ENCODE results near the gene HTRA3. TPM values are rescaled to one million over a fixed set of nuclear protein-coding genes. Genes with fewer than 3 reads are reported as not detected.

HTRA3 gene
- total RNA-seq, 1 donor from 2014 or later, result 1.6 TPM

DNA sequence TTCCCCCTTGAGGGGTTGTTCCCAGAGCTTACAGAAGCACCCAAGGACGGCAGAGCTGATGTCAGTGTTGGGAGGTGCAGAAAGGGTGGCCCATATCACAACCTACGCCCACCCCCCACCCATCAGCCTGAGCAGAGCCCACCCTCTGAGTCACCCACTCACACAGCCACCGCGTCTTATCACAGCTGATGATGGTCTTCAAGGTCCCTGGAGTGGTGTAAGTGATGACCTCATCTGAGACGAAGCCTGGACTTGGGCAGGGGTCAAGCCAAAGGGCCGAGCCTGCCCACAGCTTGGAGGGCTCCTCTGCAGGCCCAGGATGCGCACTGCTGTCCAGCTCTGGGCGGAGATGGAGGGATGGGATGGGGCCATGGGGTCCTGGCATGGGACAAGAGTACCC, 3.0 kb upstream of the HTRA3 start:
- H3K27me3 Mint-ChIP-seq (ENCODE audit: insufficient read depth, low read depth), result peaks cover 32% of the 10 kb centered on the region
- H3K4me3 Mint-ChIP-seq, result no peak overlapping the region
- no peaks in the 10 kb centered on the region for H3K36me3 ChIP-seq
- peak overlapping the region; percentile 35 for H3K27ac Mint-ChIP-seq
- H3K9me3 ChIP-seq (ENCODE audit: low read depth), result no peaks in the 10 kb centered on the region
- H4K20me1 ChIP-seq (ENCODE audit: low read depth), result no peaks in the 10 kb centered on the region
- no peak for DNase-seq (ENCODE audit: low spot score)
- H3K4me1 ChIP-seq, result no peaks in the 10 kb centered on the region
- TF ChIP-seq, protein P1, sequence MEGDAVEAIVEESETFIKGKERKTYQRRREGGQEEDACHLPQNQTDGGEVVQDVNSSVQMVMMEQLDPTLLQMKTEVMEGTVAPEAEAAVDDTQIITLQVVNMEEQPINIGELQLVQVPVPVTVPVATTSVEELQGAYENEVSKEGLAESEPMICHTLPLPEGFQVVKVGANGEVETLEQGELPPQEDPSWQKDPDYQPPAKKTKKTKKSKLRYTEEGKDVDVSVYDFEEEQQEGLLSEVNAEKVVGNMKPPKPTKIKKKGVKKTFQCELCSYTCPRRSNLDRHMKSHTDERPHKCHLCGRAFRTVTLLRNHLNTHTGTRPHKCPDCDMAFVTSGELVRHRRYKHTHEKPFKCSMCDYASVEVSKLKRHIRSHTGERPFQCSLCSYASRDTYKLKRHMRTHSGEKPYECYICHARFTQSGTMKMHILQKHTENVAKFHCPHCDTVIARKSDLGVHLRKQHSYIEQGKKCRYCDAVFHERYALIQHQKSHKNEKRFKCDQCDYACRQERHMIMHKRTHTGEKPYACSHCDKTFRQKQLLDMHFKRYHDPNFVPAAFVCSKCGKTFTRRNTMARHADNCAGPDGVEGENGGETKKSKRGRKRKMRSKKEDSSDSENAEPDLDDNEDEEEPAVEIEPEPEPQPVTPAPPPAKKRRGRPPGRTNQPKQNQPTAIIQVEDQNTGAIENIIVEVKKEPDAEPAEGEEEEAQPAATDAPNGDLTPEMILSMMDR (IDR thresholded peaks at IDR 0.05), result no peak
- TF ChIP-seq EZH2phosphoT487 (IDR thresholded peaks at IDR 0.05), result no peak
- TF ChIP-seq EZH2 (IDR thresholded peaks at IDR 0.05), result no peak
- H3K9ac ChIP-seq, result no peak overlapping the region
- H3F3A ChIP-seq (ENCODE audit: low read depth), result no peaks in the 10 kb centered on the region
- H3K4me3 ChIP-seq, result no peak overlapping the region
- H3K36me3 Mint-ChIP-seq, result no peaks in the 10 kb centered on the region
- no peak overlapping the region for H3K27ac ChIP-seq
- H2AFZ ChIP-seq (replicated peaks), result no peak overlapping the region
- H3K79me2 ChIP-seq (ENCODE audit: low read depth), result no peaks in the 10 kb centered on the region
- H3K27me3 ChIP-seq, result peaks cover 32% of the 10 kb centered on the region
- H3K9me3 Mint-ChIP-seq, result peaks cover 2% of the 10 kb centered on the region
- H3K4me1 Mint-ChIP-seq, result peaks cover 37% of the 10 kb centered on the region
- H3K4me2 ChIP-seq, result no peak overlapping the region

DNA sequence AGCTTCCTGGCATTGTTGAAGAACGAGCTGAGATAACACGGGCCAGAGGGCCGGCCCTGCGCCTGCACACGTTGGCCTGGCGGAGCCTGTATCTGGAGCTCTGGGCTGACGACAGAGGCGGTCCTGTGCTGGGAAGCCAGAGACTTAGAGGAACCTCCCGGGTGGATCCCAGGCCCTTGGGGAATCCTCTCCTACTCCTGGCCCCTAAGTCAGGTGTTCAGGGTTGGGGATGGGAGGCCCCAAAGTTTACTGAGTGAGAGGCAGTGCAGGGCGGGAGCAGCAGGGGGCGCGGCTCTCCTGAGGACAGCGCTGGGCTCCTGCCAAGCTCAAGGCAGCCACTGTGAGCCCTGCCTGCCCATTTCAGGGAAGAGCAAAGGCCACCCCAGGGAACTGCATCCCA, 2.5 kb upstream of the HTRA3 start:
- peak; percentile 71 for DNase-seq (ENCODE audit: low spot score)
- Histone ChIP-seq H3K9me3 (ENCODE audit: low read depth) (no peaks in the 10 kb centered on the region), H3K79me2 (ENCODE audit: low read depth) (no peaks in the 10 kb centered on the region), H3K4me1 (no peaks in the 10 kb centered on the region), H3K4me2 (no peak overlapping the region), H3K4me3 (no peak overlapping the region), H3K27me3 (peaks cover 38% of the 10 kb centered on the region), H3K9ac (no peak overlapping the region), H4K20me1 (ENCODE audit: low read depth) (no peaks in the 10 kb centered on the region), H3F3A (ENCODE audit: low read depth) (no peaks in the 10 kb centered on the region), H2AFZ (replicated peaks) (no peak overlapping the region), H3K27ac (no peak overlapping the region), H3K36me3 (no peaks in the 10 kb centered on the region)
- Mint-ChIP-seq H3K27ac (peak overlapping the region; percentile 35), H3K36me3 (no peaks in the 10 kb centered on the region), H3K4me3 (no peak overlapping the region), H3K4me1 (peaks cover 35% of the 10 kb centered on the region), H3K27me3 (ENCODE audit: insufficient read depth, low read depth) (peaks cover 37% of the 10 kb centered on the region), H3K9me3 (peaks cover 2% of the 10 kb centered on the region)
- TF ChIP-seq, protein P1 (IDR thresholded peaks at IDR 0.05), result peak; percentile 66
- TF ChIP-seq EZH2phosphoT487 (IDR thresholded peaks at IDR 0.05) (no peak), EZH2 (IDR thresholded peaks at IDR 0.05) (no peak)

DNA sequence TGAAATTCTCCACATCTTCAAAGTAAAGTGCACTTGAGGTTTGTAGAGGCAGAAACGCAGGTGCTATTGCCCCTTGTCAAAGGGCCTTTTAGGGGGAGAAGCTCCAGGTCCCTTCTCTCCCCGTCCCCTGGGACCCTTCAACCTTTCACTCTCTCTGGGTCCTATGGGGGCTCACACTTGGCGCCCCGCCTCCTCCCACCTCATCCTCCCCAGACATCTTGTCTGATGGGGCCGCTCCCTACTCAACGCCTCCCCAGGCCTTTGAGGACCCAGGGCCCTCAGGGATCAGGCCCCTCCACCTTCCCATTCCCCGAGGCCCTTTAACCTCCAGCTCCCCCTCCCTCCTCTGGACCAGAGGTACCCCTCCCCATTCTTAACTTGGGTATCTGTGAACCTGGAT, 1.3 kb upstream of the HTRA3 start:
- H3K27me3 ChIP-seq, result peaks cover 38% of the 10 kb centered on the region
- no peak for DNase-seq (ENCODE audit: low spot score)
- no peaks in the 10 kb centered on the region for H3K9me3 ChIP-seq (ENCODE audit: low read depth)
- Mint-ChIP-seq H3K36me3 (no peaks in the 10 kb centered on the region), H3K27me3 (ENCODE audit: insufficient read depth, low read depth) (peaks cover 42% of the 10 kb centered on the region), H3K9me3 (peaks cover 3% of the 10 kb centered on the region), H3K4me3 (no peak overlapping the region), H3K4me1 (peaks cover 34% of the 10 kb centered on the region), H3K27ac (no peak overlapping the region)
- no peak overlapping the region for H3K4me2 ChIP-seq
- H3K9ac ChIP-seq, result no peak overlapping the region
- no peak overlapping the region for H2AFZ ChIP-seq (replicated peaks)
- no peak overlapping the region for H3K27ac ChIP-seq
- TF ChIP-seq EZH2 (IDR thresholded peaks at IDR 0.05) (no peak), EZH2phosphoT487 (IDR thresholded peaks at IDR 0.05) (no peak)
- TF ChIP-seq, protein P1 (IDR thresholded peaks at IDR 0.05), result no peak
- no peaks in the 10 kb centered on the region for H3K4me1 ChIP-seq
- no peaks in the 10 kb centered on the region for H4K20me1 ChIP-seq (ENCODE audit: low read depth)
- no peak overlapping the region for H3K4me3 ChIP-seq
- H3F3A ChIP-seq (ENCODE audit: low read depth), result no peaks in the 10 kb centered on the region
- no peaks in the 10 kb centered on the region for H3K36me3 ChIP-seq
- no peaks in the 10 kb centered on the region for H3K79me2 ChIP-seq (ENCODE audit: low read depth)

Measured in neural progenitor cell (in vitro differentiated cells).